H9 (cell line): Measurements from ENCODE around the gene AMMECR1. TPM values are rescaled to one million over a fixed set of nuclear protein-coding genes. Genes with fewer than 3 reads are reported as not detected.

Source experiments
- DNase-seq: peaks from one replicate; pipeline ENCODE4 v3.0.0-alpha.2; 2017
- H2AFZ ChIP-seq: one replicate; pipeline ENCODE4 v1.6.1; 2013; ENCODE audit warnings: mild to moderate bottlenecking, low read length, control low read depth, moderate library complexity
- H2AK5ac ChIP-seq: 2 replicates; pipeline ENCODE4 v1.6.1; 2013; ENCODE audit warnings: low read length, control low read depth, mixed read lengths; ENCODE audit not compliant: insufficient read length
- H2BK120ac ChIP-seq: one replicate; pipeline ENCODE4 v1.6.1; 2013; ENCODE audit warnings: low read depth, mild to moderate bottlenecking, low read length, control low read depth, inconsistent platforms; ENCODE audit not compliant: poor library complexity, severe bottlenecking
- H2BK12ac ChIP-seq: 2 replicates; pipeline ENCODE4 v1.6.1; 2013; ENCODE audit warnings: low read length, control low read depth, mixed read lengths, low read depth; ENCODE audit not compliant: insufficient read length
- H2BK15ac ChIP-seq: 2 replicates; pipeline ENCODE4 v1.6.1; 2013; ENCODE audit warnings: low read depth, low read length, control low read depth
- H2BK20ac ChIP-seq: one replicate; pipeline ENCODE4 v1.6.1; 2013; ENCODE audit warnings: low read depth, mild to moderate bottlenecking, low read length, control low read depth, inconsistent platforms; ENCODE audit not compliant: poor library complexity, severe bottlenecking
- H2BK5ac ChIP-seq: 2 replicates; pipeline ENCODE4 v1.6.1; 2013; ENCODE audit warnings: low read length, control low read depth, mixed read lengths; ENCODE audit not compliant: insufficient read length
- H3K14ac ChIP-seq: 2 replicates; pipeline ENCODE4 v1.6.1; 2013; ENCODE audit warnings: low read length, control low read depth; ENCODE audit not compliant: insufficient read depth
- H3K18ac ChIP-seq: 2 replicates; pipeline ENCODE4 v1.6.1; 2013; ENCODE audit warnings: low read depth, mild to moderate bottlenecking, mixed read lengths, low read length, control low read depth; ENCODE audit not compliant: insufficient read length
- H3K23ac ChIP-seq: 2 replicates; pipeline ENCODE4 v1.6.1; 2013; ENCODE audit warnings: low read length, control low read depth, mixed read lengths, low read depth; ENCODE audit not compliant: insufficient read length
- H3K23me2 ChIP-seq: 2 replicates; pipeline ENCODE4 v1.6.1; 2013; ENCODE audit warnings: low read depth, mild to moderate bottlenecking, mixed read lengths, low read length, control low read depth; ENCODE audit not compliant: insufficient read length, poor library complexity, severe bottlenecking
- H3K27ac ChIP-seq: 2 replicates; pipeline ENCODE4 v1.5.1; 2013; ENCODE audit warnings: low read length, control low read depth, mixed read lengths, low read depth; ENCODE audit not compliant: insufficient read length
- H3K27me3 ChIP-seq: 2 replicates; pipeline ENCODE4 v1.6.1; 2013; ENCODE audit warnings: low read length, control low read depth, inconsistent platforms; ENCODE audit not compliant: insufficient read depth
- H3K4ac ChIP-seq: 2 replicates; pipeline ENCODE4 v1.6.1; 2013; ENCODE audit warnings: low read depth, mild to moderate bottlenecking, control low read depth, inconsistent platforms, low read length, moderate library complexity
- H3K4me1 ChIP-seq: 2 replicates; pipeline ENCODE4 v1.6.1; 2013; ENCODE audit warnings: low read length, control low read depth, inconsistent platforms; ENCODE audit not compliant: insufficient read depth
- H3K4me2 ChIP-seq: 2 replicates; pipeline ENCODE4 v1.6.1; 2013; ENCODE audit warnings: low read length, control low read depth, mixed read lengths; ENCODE audit not compliant: insufficient read length, insufficient read depth
- H3K56ac ChIP-seq: 2 replicates; pipeline ENCODE4 v1.6.1; 2013; ENCODE audit warnings: low read depth, mild to moderate bottlenecking, mixed read lengths, low read length, control low read depth; ENCODE audit not compliant: insufficient read length
- H3K79me1 ChIP-seq: 2 replicates; pipeline ENCODE4 v1.6.1; 2013; ENCODE audit warnings: low read depth, mild to moderate bottlenecking, moderate library complexity, low read length, control low read depth, inconsistent platforms; ENCODE audit not compliant: insufficient read depth, poor library complexity, severe bottlenecking
- H3K79me2 ChIP-seq: 2 replicates; pipeline ENCODE4 v1.6.1; 2013; ENCODE audit warnings: low read length, control low read depth, inconsistent platforms; ENCODE audit not compliant: insufficient read depth
- H3K9ac ChIP-seq: 2 replicates; pipeline ENCODE4 v1.6.1; 2013; ENCODE audit warnings: low read length, control low read depth, mixed read lengths; ENCODE audit not compliant: insufficient read length; ENCODE audit errors: extremely low read depth
- H3K9me3 ChIP-seq: one replicate; pipeline ENCODE4 v1.6.1; 2013; ENCODE audit warnings: low read depth, low read length, inconsistent platforms; ENCODE audit not compliant: control insufficient read depth
- H3T11ph ChIP-seq: one replicate; pipeline ENCODE4 v1.6.1; 2013; ENCODE audit warnings: mild to moderate bottlenecking, low read length, control low read depth, inconsistent platforms
- H4K20me1 ChIP-seq: one replicate; pipeline ENCODE4 v1.6.1; 2013; ENCODE audit not compliant: control insufficient read depth, insufficient read length, insufficient read depth
- H4K5ac ChIP-seq: 2 replicates; pipeline ENCODE4 v1.6.1; 2013; ENCODE audit warnings: low read depth, mild to moderate bottlenecking, mixed read lengths, low read length, control low read depth; ENCODE audit not compliant: insufficient read length
- H4K8ac ChIP-seq: replicated peaks from 2 replicates; pipeline ENCODE4 v1.6.1; 2013; ENCODE audit warnings: low read length, control low read depth, mixed read lengths, low read depth; ENCODE audit not compliant: insufficient read length
- H4K91ac ChIP-seq: 2 replicates; pipeline ENCODE4 v1.6.1; 2013; ENCODE audit warnings: low read depth, mild to moderate bottlenecking, moderate library complexity, mixed read lengths, low read length, control low read depth; ENCODE audit not compliant: insufficient read length
- H3K27ac Mint-ChIP-seq, 3 experiments: 2 replicates in 2 of 3; 3 replicates in 1 of 3; pipeline ENCODE4 v1.8.0; 2020 to 2021; ENCODE audit warnings: mixed read lengths in 3 of 3, mild to moderate bottlenecking in 1 of 3, moderate library complexity in 1 of 3
- H3K27me3 Mint-ChIP-seq: 2 replicates; pipeline ENCODE4 v1.8.0; 2021; ENCODE audit warnings: low read depth, mild to moderate bottlenecking, moderate library complexity, mixed read lengths
- H3K36me3 Mint-ChIP-seq, 3 experiments: 2 replicates in 2 of 3; 3 replicates in 1 of 3; pipeline ENCODE4 v1.8.0; 2020 to 2021; ENCODE audit warnings: low read depth in 3 of 3, mixed read lengths in 3 of 3; ENCODE audit not compliant: insufficient read depth in 1 of 3
- H3K4me1 Mint-ChIP-seq, 2 experiments: 2 replicates each; pipeline ENCODE4 v1.8.0; 2020; ENCODE audit warnings: mixed read lengths in 2 of 2
- H3K4me3 Mint-ChIP-seq, 2 experiments: 2 replicates in 1 of 2; 3 replicates in 1 of 2; pipeline ENCODE4 v1.8.0; 2020 to 2021; ENCODE audit warnings: mild to moderate bottlenecking in 2 of 2, mixed read lengths in 2 of 2, moderate library complexity in 1 of 2
- H3K9me3 Mint-ChIP-seq, 2 experiments: 2 replicates in 1 of 2; 3 replicates in 1 of 2; pipeline ENCODE4 v1.8.0; 2020; ENCODE audit warnings: mild to moderate bottlenecking in 2 of 2, mixed read lengths in 2 of 2, moderate library complexity in 1 of 2
- CTCF ChIP-seq: fragments of 200-600 bp; sonication (generic); conservative IDR thresholded peaks from 3 replicates; pipeline ENCODE4 v1.8.0; 2021; ENCODE audit warnings: antibody characterized with exemption, mild to moderate bottlenecking
- WGBS: extraction: QIAGEN DNeasy Blood & Tissue Kit; methylation state at CpG from one replicate; pipeline ENCODE4 v1.1.7; 2013; ENCODE audit warnings: missing lambda C conversion rate, low lambda C conversion rate, mixed read lengths; ENCODE audit not compliant: insufficient read length; ENCODE audit errors: extremely low coverage; 5-methylcytosine and 5-hydroxymethylcytosine counted together
- total RNA-seq: library from RNA; stranded (reverse); gene quantifications from 2 replicates; pipeline ENCODE4 v1.2.1, GENCODE V29; 2021

AMMECR1 gene
- total RNA-seq, 1 experiment from 2014 or later, result 28.5 TPM

DNA sequence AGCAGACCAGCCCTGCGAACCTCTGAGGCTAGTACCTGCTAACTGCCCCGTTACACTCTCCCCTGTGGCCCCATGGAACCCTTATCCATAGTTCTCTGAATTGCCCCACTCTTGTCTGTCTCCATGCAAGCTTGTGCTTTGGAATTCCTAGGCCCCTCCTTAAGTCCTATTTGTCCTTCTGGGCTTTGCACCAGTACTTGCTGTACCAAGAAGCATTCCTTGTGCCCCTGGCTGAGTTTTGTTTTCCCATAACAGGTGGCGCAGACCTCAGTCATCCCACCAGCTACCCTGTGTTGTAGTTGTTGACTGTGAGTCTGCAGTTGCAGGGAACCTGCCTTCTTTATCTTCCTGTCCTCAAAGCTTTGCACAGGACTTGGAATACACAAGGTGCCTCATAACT lies 147.9 kb downstream of the AMMECR1 start:
- Histone ChIP-seq H3K4me1 (peaks cover 6% of the 10 kb centered on the region; the same call in 1 of the 2 replicates), H3K56ac (no peak overlapping the region), H4K91ac (no peak overlapping the region), H3K9me3 (no peaks in the 10 kb centered on the region), H3K4me2 (no peak overlapping the region), H3K79me1 (no peaks in the 10 kb centered on the region), H2AFZ (no peak overlapping the region), H3K27ac (no peak overlapping the region), H3K9ac (no peak overlapping the region), H3T11ph (no peak overlapping the region), H3K23me2 (no peaks in the 10 kb centered on the region), H4K20me1 (no peaks in the 10 kb centered on the region), H3K14ac (no peak overlapping the region), H2BK120ac (no peak overlapping the region), H2BK12ac (no peak overlapping the region), H4K8ac (no peak overlapping the region), H3K4ac (no peak overlapping the region), H4K5ac (no peak overlapping the region), H3K79me2 (no peaks in the 10 kb centered on the region), H2BK5ac (no peak overlapping the region), H3K27me3 (no peaks in the 10 kb centered on the region), H2BK20ac (no peak overlapping the region), H2AK5ac (no peak overlapping the region), H3K18ac (no peak overlapping the region), H3K23ac (no peak overlapping the region), H2BK15ac (no peak overlapping the region)
- no peak overlapping the region for H3K4me3 Mint-ChIP-seq
- H3K27me3 Mint-ChIP-seq, result no peaks in the 10 kb centered on the region
- no peaks in the 10 kb centered on the region for H3K9me3 Mint-ChIP-seq
- no peak for DNase-seq
- peaks cover 0 to 19% (median 11%) of the 10 kb centered on the region in 3 experiments; a peak in 4 of 7 replicates for H3K36me3 Mint-ChIP-seq
- no peak overlapping the region for H3K27ac Mint-ChIP-seq
- WGBS, result no CpG with 5 or more reads among the region's 3 CpGs
- no peak for TF ChIP-seq CTCF
- H3K4me1 Mint-ChIP-seq, result peaks cover 12 to 14% of the 10 kb centered on the region in 2 experiments
